HG02973 (cell line): ENCODE measurements around the gene DSE.
"Not testable (repeated sequence)": the region's sequence is repeated elsewhere in the genome, so short reads cannot be mapped to it uniquely, and the experiment has no call there.

Experiments used
- ATAC-seq: cut with Tn5 transposase; IDR thresholded peaks from one replicate; pipeline ENCODE4 v1.9.1; 2021; ENCODE audit warnings: moderate library complexity; ENCODE audit not compliant: unreplicated experiment

The DSE gene

GRCh38 chr6:116370760-116371119 lies at the start of gene DSE:
TSS of gene DSE (plus strand) at chr6:116370947. CDS start at chr6:116399251, 28,304 bp downstream.
- peak; percentile 68 for ATAC-seq

DNA sequence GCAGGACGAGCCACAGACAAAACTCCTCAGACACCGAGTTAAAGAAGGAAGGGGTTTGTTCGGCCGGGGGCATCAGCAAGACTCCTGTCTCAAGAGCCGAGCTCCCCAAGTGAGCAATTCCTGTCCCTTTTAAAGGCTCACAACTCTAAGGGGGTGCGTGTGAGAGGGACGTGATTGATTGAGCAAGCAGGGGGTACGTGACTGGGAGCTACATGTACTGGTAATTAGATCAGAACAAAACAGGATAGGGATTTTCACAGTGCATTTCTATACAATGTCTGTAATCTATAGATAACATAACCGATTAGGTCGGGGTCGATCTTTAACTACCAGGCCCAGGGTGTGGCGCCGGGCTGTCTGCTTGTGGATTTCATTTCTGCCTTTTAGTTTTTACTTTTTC lies 48.8 kb upstream of the DSE start:
- not testable (repeated sequence) for ATAC-seq

DNA sequence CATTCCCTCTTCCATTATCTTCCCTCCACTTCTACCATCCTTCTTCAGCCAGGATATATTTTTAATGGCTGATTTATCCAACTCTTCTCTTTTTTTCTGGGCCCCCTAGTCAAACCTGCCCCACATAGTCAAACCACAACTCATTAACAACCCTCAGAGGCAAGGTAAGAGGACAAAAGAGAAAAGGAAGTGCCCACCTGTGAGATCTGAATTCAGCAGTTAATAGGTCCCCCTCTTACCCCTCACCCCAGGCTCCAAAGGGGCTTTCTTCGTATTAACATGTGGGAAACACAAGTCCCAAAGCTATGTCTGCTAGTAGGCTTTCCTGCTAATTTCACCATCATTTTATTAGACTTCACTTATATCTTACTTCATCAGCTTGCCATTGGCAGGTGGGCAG lies 46.9 kb upstream of the DSE start:
- no peak for ATAC-seq

- not testable (repeated sequence) for ATAC-seq
Measured at GRCh38 chr6:116325634-116326132, 45.1 kb upstream of the DSE start.

GRCh38 chr6:116326181-116326671 lies 44.5 kb upstream of the DSE start:
- ATAC-seq = no peak

GRCh38 chr6:116326996-116327395 lies 43.8 kb upstream of the DSE start:
- no peak for ATAC-seq

- ATAC-seq = no peak
Measured at GRCh38 chr6:116327803-116328527, 42.8 kb upstream of the DSE start.

- ATAC-seq = no peak
Measured at GRCh38 chr6:116328528-116328903, 42.2 kb upstream of the DSE start.

DNA sequence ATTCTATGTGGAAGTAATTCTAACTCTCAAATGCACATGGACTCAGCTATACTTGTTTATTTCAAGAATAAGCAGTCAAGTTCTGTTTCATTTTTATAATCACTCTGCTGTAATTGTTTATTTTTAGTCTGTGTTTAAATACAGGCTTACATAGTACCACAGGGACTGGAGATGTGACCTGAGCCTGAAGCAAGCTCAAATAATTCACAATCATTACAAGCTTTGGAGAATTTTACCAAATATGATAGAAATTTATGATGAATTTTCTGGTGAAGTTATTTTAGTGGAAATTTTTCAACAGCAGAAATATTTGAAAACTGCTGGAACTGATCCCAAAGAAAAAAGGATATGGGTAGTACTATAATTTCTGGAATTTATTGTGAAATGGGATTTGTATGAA lies 41.6 kb upstream of the DSE start:
- no peak for ATAC-seq

DNA sequence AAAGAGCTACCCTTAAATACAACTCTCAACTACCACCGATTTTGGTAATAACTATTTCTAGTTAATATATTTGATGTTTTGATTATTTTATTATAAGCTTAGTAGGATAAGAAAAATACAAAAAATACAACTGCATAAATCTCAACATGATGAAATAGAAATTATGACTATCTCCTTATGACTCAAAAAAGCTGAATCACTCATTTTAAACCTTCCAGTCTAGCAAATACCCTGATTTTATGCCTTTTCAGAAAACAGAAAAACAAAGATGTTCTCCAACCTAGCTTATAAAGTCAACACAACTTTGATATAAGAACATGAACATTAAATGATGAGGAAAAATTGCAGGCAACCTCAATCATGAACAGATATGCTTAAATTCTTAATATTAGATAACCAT lies 40.2 kb upstream of the DSE start:
- ATAC-seq = no peak

DNA sequence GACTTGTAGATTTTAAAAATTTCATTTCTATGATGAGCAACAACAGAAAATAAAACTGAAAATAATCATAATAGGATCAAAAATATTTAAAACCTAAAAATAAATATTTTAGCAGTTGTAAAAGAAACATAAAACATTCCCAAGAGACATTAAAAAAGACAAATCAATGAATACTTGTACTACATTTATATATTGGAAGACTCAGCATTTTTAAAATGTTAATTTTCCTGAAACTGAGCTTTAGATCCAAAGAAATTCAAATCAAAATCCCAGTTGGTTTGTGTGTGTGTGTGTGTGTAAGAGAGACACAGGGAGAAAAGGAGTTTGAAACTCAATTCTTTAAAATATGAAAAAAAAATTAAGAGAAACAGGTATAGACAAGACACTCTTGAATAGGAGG lies 38.7 kb upstream of the DSE start:
- no peak for ATAC-seq

GRCh38 chr6:116334638-116335409 lies 35.9 kb upstream of the DSE start:
- ATAC-seq = not testable (repeated sequence)

DNA sequence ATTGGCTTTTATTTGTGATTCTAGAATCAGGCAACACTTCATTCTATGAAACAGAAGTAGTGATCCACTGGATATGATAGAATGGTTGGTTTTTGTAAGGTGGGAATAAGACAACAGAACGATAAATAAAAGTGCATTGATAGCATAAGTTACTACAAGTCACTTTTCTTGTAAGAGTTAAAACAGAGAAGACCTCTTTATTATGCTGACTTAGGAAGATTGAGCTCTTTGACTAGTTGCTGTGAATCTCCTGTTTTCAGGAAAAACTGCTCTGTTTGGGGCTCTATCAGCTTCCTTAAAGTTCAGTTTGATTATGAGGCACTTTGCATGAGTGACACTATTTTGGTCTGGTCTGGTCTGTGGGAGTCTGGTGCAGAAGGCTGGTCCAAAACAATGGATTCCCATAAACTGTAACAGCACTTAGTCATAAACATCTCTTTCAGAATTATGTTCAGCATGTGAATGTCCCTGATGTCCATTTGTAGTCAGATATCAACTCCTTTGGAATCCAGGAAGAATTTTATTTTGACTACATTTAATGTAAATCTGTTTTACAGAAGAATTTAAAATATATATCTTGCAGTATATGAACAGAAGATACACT lies 35.0 kb upstream of the DSE start:
- no peak for ATAC-seq

DNA sequence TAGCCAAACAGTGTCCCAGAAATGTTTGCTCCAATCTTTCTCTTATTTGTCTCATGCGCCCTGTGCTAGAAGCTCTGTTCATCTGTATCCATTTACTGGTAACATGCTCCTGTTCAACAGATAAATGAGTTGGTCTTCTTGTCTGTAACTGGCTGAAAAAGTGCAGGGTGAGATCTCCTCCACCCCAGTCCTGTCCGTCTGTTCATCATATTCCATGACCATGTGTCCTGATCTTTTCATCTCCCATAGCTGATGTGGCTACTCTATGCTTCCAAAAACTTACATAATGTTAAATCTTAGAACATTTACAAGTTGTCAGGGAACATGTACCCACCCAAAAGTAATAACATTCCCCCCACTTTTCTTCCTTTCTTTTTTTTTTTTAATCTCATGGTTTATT lies 31.8 kb upstream of the DSE start:
- no peak for ATAC-seq

- not testable (repeated sequence) for ATAC-seq
Measured at GRCh38 chr6:116340625-116341024, 30.1 kb upstream of the DSE start.

GRCh38 chr6:116349216-116349615 lies 21.5 kb upstream of the DSE start:
- ATAC-seq = no peak

DNA sequence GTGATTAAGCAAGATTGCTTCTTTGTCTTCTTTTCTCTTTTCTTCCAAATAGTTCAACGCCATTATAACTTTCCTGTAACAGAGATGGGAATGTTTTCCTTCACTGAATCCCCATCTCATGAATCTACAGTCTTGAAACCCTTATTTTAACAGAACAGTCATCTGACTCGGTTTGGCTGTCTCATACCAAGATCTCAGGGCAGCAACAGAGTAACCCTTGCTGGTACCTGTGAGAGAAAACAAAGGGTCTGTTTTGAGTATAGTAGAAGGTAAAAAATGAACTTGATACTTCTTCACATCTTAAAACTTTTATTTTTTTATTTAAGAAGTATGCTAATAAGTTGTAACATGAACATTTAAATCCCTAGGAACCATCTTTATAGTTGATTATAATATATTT lies 19.6 kb upstream of the DSE start:
- no peak for ATAC-seq

DNA sequence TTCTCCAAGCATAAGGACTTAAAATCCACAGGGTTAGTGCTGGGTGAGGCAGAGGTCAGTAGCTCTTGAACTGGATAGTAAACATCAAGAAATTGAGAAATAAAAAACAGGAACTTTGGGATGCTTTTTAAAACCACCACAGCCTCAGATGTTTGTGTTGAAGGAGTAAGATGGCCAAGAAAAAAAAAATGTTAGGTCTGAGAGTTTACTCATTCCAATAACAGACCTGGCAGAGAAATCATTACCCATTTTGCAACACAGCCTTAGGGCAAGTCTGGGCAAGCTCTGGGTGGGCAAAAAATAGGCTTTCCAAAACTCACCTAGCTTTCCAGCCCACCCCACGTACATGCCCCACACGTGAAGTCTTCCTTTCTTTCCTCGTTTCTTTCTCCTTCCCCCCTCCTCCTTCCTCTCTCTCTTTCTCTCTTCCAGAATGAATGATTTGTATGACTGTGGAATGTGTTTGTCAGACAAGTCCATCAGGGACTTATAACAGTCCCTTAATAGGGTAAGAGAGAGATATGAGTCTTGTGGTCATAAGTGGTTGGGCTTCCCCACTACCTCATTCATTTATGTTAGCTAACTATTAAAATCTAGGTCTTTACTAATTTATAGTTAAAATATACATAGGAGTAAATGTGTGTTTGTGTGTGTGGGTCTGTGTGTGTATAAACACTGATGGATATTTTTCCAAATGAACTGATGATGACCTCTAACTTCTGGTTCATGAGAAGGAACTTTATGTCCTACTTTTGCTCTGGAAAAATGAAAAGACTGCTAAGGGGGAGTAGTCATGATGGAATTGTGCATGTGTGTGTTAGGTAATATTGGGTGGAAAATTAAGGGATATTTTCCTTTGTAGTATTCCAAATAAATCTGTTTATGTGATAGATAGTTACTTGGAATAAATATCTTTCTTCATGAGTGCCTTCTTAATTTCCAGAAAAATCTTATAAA lies 18.0 kb upstream of the DSE start:
- peak; percentile 65 for ATAC-seq

GRCh38 chr6:116354236-116354635 lies 16.5 kb upstream of the DSE start:
- ATAC-seq = no peak

DNA sequence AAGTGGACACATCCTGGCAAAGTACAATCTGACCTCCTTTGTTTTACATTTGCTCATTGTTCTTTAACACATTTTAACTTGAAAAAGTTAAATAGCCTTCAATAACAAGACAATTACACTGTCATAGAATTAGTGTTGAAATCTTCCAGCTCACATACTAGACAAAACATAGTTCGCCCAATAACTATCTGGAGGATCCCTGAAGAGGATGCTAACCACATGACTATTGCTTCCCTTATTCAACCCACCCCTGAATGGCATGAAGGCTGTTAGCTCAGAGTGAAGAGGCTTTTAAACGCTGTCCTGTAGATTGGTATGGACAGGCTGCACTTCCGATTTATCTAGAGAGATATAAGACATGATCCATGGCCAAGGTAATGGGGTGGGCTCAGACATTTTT lies 15.0 kb upstream of the DSE start:
- ATAC-seq = no peak

- ATAC-seq = no peak
Measured at GRCh38 chr6:116359131-116359530, 11.6 kb upstream of the DSE start.
